GM18858 (cell line): ENCODE data around the gene COBL.

Experiments used
- ATAC-seq: cut with Tn5 transposase; IDR thresholded peaks from one replicate; pipeline ENCODE4 v1.9.1; 2021; ENCODE audit not compliant: unreplicated experiment

The COBL gene

DNA sequence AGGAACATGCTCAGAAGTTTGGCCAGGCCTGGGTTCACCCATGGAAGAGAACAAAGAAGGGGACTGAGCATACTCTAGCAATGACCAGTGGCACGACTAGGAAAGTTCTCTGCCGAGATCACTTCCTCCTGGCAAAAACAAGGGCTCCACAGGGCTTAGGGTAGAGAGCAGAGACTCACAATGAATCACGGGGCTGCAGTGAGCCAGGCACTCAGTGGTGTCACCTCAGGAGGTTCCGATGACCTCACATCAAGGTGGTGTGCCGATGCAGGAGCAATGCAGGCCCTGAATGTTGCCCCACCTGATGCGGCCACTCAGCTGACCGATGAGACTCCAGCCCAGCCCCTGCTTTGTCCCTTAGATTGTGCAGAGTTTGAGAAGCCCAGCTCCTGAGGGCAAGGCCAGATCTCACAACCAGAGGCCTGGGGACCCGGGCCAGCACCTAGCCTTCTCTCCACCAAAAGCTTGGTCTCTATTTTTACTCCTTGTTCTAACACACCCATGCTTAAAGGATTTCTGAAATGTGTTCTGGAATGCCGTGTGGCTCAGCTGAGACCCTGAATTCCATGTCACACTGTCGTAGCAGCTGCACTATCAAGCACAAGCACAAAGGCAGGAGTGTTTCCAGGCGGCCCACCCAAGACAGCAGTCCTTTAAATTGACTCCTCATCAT, 60.9 kb downstream of the COBL start:
- ATAC-seq = no peak

DNA sequence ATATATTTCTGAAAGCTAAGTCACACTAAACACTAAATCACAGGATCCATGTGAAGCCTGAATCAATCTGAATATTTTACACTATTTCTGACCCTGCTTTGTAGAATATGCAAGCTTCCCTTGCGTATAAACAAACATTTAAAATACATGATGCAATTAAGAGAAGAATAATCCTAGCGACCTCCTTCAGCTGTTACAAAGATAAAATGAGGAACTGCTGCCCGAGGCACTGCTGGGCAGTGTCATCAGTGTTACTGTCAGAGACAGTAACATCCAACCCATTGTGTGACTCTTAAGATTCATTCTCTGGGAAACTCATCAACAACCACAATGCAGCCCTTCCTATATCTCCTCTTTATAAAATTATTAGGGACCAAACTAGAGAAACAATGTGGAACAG, 61.6 kb downstream of the COBL start:
- no peak for ATAC-seq

DNA sequence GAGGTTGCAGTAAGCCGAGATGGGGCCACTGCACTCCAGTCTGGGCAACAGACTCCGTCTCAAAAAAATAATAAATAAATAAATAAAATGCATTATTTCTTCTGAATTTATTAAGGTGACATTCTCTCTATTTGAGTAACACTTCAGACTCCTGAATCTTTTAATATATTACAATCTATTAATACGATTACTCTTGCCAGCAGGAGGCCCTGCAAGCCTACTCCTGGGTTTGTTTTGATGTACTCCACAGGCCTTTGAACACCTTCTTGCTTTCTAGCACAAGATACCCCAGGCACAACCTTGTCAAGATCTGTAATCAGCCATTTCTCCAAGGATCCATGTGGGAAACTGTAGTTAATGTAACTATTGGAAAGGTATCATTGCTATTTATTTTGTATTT, 63.5 kb downstream of the COBL start:
- ATAC-seq = no peak

DNA sequence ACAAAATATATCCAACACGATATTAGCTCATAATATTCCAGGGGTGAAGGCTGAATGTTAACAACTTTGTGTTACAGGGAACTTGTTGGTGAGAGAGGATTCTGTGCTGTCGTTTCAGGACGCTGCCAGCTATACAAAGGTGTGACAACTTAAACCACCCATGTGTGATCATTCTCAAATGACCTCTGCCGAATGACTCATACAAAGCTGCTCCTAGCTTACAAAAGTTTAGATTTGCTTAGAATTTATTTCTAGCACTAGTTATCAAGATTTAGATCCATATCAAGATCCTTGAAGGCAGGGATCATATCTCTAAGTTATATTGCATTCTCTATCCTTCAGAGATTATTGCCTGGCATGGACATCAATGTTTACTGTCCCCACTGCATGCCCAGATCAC, 65.3 kb downstream of the COBL start:
- no peak for ATAC-seq

DNA sequence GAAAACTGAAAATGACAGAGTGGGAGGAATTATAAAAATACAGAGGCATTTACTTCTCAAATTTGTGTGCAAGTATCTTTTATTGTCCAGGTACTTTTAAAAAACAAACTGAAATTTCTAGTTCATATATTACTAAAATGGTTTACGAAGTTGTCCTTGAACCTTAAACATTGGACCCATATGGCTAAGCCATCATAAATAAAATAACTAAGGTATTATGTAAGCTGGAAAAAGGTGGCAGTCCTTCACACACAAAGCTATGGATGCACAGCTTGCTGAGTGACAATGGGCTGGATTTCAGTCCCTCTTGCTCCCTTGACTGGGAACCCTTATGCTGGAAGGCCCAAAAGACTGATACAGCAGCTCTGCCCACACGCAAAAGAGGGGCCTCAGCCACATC, 66.1 kb downstream of the COBL start:
- no peak for ATAC-seq

DNA sequence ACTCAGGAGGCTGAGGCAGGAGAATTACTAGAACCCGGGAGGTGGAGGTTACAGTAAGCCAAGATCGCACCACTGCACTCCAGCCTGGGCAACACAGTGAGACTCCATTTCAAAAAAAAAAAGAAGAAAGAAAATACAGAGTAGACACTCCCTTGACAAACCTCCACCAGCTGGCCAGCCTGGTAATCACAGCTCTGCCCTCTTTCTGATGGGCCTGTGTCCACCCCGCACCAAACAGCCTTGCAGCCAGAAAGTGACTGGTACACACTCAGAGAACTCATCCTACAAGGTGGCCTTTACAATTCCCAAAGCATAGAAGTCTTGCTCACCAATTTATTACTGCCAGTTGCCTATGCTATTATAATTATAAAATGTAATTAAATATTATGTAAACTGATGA, 66.6 kb downstream of the COBL start:
- no peak for ATAC-seq

DNA sequence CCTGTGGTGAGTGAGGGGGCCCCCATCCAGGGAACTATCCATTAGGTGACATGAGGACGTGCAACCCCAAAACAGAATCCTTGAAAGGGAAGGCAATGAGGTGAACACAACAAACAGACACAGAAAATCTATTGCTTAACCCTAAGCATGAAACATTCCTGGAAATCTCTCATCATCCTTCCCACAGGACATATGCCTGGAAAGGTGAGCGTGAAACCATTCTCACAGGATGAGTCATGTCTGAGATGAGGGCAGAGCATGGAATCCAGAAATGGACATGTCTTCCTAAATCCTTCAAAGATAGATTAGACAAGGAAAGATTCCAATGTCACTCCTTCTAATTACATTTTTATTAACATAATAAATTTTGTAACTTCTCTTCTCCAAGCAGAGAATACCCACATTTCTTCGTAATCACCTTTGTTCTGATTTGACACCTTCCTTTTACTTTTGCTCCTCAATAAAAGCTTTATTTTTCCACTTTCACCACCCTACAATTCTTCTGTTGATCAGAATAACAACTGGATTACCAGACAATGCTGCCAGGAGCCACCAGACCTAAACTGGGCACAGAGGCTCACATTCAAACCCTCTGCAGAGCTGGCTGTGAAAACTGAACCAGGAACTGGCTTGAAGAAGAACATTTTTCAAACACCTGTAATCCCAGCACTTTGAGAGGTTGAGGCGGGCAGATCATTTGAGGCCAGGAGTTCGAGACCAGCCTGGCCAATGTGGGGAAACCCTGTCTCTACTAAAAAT, 67.2 kb downstream of the COBL start:
- no peak for ATAC-seq

GRCh38 chr7:51246258-51247245, 70.1 kb downstream of the COBL start:
- ATAC-seq = no peak

DNA sequence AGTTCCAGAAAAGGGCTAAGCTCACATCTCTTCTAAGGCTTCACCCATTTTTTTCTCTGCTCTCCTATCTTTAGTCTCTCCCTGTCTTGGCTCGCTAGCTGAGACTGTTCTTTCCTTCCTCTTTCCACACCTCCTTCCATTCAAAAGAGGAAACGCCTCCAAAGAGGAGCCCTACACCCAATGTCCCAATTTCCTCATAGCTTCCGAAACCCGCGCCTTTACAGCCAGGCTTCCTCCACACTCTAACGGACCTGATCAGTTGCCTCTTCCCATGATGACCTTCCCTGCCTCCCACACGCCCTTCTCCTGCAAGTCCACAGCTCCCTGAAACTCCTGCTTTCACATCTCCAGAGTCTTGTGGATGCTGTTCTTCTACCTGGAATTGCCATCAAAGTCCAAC, 71.7 kb downstream of the COBL start:
- ATAC-seq = no peak

DNA sequence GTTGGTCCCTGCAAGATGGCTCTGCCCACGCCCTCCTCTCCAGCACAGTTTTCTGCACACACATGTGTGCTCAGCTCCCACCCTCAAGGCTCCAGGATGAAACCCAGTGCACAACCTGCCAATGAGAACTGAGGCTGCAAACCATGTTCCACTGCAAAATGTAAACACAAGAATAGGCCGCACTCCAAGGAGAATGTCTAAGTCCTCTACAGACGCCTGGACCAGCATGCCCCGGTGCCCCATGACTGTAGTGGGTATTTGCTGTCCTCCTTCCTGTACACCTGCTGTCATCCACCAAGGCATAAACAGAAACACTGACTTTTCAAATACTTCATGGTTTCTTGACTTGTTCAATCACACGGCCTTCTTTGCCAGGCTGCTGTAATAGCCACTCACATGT, 72.6 kb downstream of the COBL start:
- no peak for ATAC-seq

GRCh38 chr7:51243631-51244030, 73.0 kb downstream of the COBL start:
- no peak for ATAC-seq

- no peak for ATAC-seq
Observed at GRCh38 chr7:51242881-51243518, 73.6 kb downstream of the COBL start.

DNA sequence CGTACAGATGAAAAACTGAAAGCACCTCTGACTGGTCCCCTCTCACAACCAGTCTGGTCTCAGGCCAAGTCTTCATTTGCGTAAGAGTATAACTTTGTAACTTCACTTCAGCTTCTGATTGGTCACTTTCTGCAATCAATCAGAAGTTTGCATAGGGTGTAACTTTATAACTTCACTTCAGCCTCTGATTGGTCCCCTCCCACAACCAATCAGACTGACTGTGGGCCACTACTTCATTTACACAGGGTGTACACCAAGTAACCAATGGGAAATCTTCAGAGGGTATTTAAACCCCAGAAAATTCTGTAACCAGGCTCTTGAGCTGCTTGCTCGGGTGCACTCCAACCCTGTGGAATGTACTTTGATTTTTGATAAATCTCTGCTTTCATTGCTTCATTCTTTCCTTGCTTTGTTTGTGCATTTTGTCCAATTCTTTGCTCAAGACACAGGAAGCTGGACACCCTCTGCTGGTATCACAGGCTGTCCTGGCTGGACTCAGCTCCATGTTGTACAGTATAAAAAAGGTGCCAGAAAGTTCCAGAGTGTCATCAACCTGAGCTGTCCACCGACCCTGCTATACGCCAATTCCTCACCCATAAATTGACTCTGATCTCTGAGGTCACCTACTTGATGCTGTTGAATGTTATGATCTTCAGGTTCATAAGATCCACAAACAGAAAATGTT, 74.5 kb downstream of the COBL start:
- no peak for ATAC-seq

DNA sequence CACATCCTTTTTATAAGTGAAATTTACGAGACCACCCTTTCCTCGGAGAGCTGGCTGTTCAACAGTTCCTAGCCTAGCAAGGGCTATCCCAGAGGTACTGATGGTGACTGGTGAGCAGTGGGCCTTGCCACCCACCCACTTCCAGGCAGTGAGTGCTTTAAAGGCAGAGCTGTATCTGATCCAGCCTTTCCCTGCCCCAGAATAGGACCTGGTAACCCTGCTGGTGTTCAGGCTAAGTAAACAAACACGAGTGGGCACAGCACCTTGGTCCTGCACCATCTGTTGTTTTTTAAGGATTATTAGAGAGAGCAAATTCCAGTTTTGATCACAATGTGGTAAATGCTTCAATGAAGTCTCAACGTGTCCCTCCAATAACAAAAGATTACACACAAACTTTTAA, 75.7 kb downstream of the COBL start:
- ATAC-seq = no peak

- ATAC-seq = no peak
Observed at GRCh38 chr7:51239691-51240090, 76.9 kb downstream of the COBL start.

DNA sequence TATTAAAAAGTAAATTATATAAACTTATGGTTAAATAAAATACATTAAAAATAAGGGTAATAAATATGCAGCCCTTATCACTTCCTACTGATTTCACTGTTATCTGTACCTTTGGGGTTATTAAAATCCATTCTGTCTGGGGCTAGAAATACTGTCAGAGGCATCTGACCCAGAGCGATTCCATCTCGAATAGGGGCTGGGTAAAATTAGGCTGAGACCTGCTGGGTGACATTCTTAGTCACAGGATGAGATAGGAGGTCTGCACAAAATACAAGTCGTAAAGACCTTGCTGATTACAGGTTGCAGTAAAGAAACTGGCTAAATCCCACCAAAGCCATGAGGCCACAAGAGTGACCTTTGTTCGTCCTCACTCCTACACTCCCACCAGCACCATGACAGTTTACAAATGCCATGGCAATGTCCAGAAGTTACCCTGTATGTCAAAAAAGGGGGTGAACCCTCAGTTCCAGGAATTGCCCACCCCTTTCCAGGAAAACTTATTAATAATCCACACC, 77.6 kb downstream of the COBL start:
- ATAC-seq = no peak

DNA sequence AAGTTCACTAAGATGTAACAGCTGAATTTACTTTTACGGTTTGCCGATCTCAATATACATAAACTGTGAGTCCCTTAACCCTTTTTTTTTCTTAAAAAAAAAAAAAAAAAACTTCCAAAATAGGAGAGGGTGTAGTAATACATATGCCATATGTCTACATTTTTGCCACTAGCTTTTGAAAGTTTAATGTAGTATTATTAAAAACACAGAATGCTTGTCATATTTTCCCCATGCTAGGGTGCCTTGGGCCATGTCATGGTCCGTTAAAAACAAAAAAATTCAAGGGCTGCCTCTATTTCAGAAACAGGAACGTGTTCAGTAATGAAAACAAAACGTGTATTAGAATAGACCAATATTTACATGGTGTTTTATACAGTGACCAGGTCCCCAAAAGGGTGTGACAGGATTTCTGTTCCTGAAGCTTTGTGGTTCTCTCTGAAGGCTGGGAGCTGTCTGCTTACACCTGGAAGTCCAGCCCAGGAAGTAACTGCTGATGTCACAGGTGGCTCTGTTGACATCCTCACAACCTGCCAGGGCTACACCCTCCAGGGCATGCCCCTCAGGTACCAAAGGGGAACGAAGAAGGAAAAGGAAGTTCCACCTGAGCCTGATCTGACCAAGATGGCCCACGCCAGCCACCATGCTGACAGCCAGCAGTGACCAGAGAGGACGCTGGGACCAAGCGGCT, 79.0 kb downstream of the COBL start:
- ATAC-seq = no peak

DNA sequence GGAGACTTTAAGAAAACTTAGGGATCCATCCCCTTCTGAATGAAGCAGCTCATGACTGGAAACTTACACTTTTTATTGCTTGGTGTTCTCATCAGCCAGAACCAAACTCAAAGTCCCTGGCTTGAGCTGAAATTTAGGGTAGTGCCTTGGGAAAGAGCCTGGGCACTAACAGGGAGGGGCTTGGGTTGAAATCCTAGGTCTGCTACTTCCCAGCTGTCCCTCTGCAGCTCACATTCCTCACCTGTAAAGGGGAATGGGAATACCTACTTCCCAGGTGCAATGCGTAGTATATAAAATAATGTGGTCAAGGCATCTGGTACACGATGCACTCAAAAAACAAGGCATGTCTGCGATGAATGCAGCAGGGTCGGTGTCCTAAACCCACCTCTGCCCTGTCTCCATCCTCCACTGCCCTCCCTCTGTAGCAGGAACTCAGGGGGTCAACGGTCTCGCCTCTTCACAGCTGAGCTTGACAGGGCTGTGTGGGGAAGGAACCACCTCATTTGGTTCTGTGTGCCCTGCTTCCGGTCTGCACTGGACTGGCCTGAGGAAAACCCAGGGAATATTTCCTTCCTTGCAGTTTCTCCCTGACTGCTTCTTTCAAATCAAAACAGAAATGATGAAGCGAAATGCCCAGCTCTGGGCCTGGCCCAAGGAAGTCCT, 80.0 kb downstream of the COBL start:
- ATAC-seq = no peak

GRCh38 chr7:51235593-51236313, 80.9 kb downstream of the COBL start:
- no peak for ATAC-seq
